Measurements from ENCODE around the gene NRXN3. TPM values are rescaled to one million over a fixed set of nuclear protein-coding genes. Genes with fewer than 3 reads are reported as not detected.

NRXN3 gene
- total RNA-seq, 1 experiment from 2014 or later, result not detected

GRCh38 chr14:79405512-79405910 lies 1235.3 kb downstream of the NRXN3 start:
- H3K27ac Mint-ChIP-seq (ENCODE audit: unreplicated experiment), result no peak overlapping the region
- no peaks in the 10 kb centered on the region for H3K4me1 Mint-ChIP-seq (ENCODE audit: low read depth, unreplicated experiment)
- no peak overlapping the region for H3K4me3 Mint-ChIP-seq (ENCODE audit: low read depth, unreplicated experiment)
- H3K9me3 Mint-ChIP-seq (ENCODE audit: low read depth, unreplicated experiment), result peaks cover 4% of the 10 kb centered on the region
- DNase-seq, result no peak
- intact Hi-C loops (cut with micrococcal nuclease; ENCODE audit: unreplicated experiment), result no loop called here
- BruUV-seq (replicated peaks), result no TSS peak
- CTCF ChIA-PET, result no interaction called here
- no peaks in the 10 kb centered on the region for H3K36me3 Mint-ChIP-seq (ENCODE audit: insufficient read depth, unreplicated experiment)
- TF ChIP-seq CTCF (IDR thresholded peaks at IDR 0.05; ENCODE audit: unreplicated experiment), result no peak
- H3K27me3 Mint-ChIP-seq (ENCODE audit: unreplicated experiment), result peaks cover 24% of the 10 kb centered on the region

DNA sequence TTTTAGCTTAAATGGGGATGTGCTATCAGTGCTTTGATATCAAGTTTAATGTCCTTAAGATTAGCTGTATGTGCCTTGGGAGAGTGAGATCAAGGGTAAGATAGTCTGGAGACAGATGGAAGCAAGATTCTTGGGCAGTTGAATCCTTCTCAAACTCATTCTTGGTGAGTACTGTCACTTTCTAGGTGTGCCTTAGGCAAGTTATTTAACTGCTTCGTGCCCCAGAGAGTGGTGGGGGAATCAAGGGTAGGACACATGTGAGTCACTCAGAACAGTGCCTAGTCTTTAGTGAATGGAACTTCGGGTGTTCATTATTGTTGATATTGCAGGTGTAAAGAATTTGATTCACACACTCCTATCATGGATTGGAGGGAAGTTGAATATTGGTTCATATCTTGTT lies 1237.4 kb downstream of the NRXN3 start:
- no peak for TF ChIP-seq CTCF (IDR thresholded peaks at IDR 0.05; ENCODE audit: unreplicated experiment)
- DNase-seq, result no peak
- Mint-ChIP-seq H3K4me3 (ENCODE audit: low read depth, unreplicated experiment) (no peak overlapping the region), H3K27me3 (ENCODE audit: unreplicated experiment) (peaks cover 24% of the 10 kb centered on the region), H3K27ac (ENCODE audit: unreplicated experiment) (no peak overlapping the region), H3K9me3 (ENCODE audit: low read depth, unreplicated experiment) (peaks cover 4% of the 10 kb centered on the region), H3K36me3 (ENCODE audit: insufficient read depth, unreplicated experiment) (no peaks in the 10 kb centered on the region), H3K4me1 (ENCODE audit: low read depth, unreplicated experiment) (no peaks in the 10 kb centered on the region)
- no TSS peak for BruUV-seq (replicated peaks)
- intact Hi-C loops (cut with micrococcal nuclease; ENCODE audit: unreplicated experiment), result no loop called here
- CTCF ChIA-PET, result no interaction called here

DNA sequence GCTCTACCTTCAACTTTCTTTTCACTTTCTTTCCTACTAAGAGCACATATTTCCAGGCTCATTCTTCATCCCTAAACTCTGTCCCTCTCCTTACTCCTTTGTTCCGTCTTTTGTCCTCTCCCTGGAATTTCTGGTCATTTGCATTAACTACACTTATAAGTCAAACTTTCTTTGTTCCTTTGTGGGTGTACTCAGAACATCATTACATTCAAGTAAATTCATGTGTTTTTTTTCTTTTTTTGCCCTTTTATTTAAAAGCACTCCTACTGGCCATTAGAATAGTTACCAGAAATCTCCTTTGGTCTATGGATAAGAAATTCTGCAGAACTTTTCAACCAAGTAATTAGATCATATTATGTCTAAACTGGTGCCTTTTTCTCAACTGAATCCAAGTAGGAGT lies 1238.5 kb downstream of the NRXN3 start:
- intact Hi-C loops (cut with micrococcal nuclease; ENCODE audit: unreplicated experiment), result no loop called here
- no peak overlapping the region for H3K27ac Mint-ChIP-seq (ENCODE audit: unreplicated experiment)
- no TSS peak for BruUV-seq (replicated peaks)
- H3K4me3 Mint-ChIP-seq (ENCODE audit: low read depth, unreplicated experiment), result no peak overlapping the region
- no peak for TF ChIP-seq CTCF (IDR thresholded peaks at IDR 0.05; ENCODE audit: unreplicated experiment)
- no peak for DNase-seq
- H3K4me1 Mint-ChIP-seq (ENCODE audit: low read depth, unreplicated experiment), result no peaks in the 10 kb centered on the region
- CTCF ChIA-PET, result no interaction called here
- no peaks in the 10 kb centered on the region for H3K36me3 Mint-ChIP-seq (ENCODE audit: insufficient read depth, unreplicated experiment)
- peaks cover 2% of the 10 kb centered on the region for H3K9me3 Mint-ChIP-seq (ENCODE audit: low read depth, unreplicated experiment)
- H3K27me3 Mint-ChIP-seq (ENCODE audit: unreplicated experiment), result peaks cover 17% of the 10 kb centered on the region

GRCh38 chr14:79411403-79412174 lies 1241.4 kb downstream of the NRXN3 start:
- no peak for DNase-seq
- Mint-ChIP-seq H3K27me3 (ENCODE audit: unreplicated experiment) (no peaks in the 10 kb centered on the region), H3K9me3 (ENCODE audit: low read depth, unreplicated experiment) (peaks cover 2% of the 10 kb centered on the region), H3K4me3 (ENCODE audit: low read depth, unreplicated experiment) (no peak overlapping the region), H3K27ac (ENCODE audit: unreplicated experiment) (no peak overlapping the region), H3K36me3 (ENCODE audit: insufficient read depth, unreplicated experiment) (no peaks in the 10 kb centered on the region), H3K4me1 (ENCODE audit: low read depth, unreplicated experiment) (no peaks in the 10 kb centered on the region)
- CTCF ChIA-PET, result no interaction called here
- TF ChIP-seq CTCF (IDR thresholded peaks at IDR 0.05; ENCODE audit: unreplicated experiment), result no peak
- intact Hi-C loops (cut with micrococcal nuclease; ENCODE audit: unreplicated experiment), result no loop called here
- BruUV-seq (replicated peaks), result no TSS peak
